Suprapubic skin (tissue), 4 donors: ENCODE results near the gene PPM1A.
A peak's percentile ranks its signal among the peaks of the same experiment; 100 is the strongest.

Experiments used
- POLR2A ChIP-seq, 2 donors: fragments of 450-650 bp; IDR thresholded peaks; one replicate each; pipeline ENCODE4 v1.6.1; 2017; ENCODE audit warnings: antibody characterized with exemption in 2 of 2, mild to moderate bottlenecking in 2 of 2, moderate library complexity in 2 of 2
- POLR2AphosphoS5 ChIP-seq, 3 donors: sonication (generic); formaldehyde crosslinking; IDR thresholded peaks; one replicate each; pipeline ENCODE4 v1.6.1; 2017; ENCODE audit warnings: antibody characterized with exemption in 3 of 3
- TF ChIP-seq, protein P1 (sequence below), 2 donors: fragments of 200-600 bp in 1 of 2; fragments of 450-650 bp in 1 of 2; sonication (generic) in 1 of 2; IDR thresholded peaks; one replicate each; pipeline ENCODE4 v1.5.1; 2016 to 2019; ENCODE audit warnings: antibody characterized with exemption in 2 of 2, mild to moderate bottlenecking in 1 of 2, moderate library complexity in 1 of 2

DNA sequence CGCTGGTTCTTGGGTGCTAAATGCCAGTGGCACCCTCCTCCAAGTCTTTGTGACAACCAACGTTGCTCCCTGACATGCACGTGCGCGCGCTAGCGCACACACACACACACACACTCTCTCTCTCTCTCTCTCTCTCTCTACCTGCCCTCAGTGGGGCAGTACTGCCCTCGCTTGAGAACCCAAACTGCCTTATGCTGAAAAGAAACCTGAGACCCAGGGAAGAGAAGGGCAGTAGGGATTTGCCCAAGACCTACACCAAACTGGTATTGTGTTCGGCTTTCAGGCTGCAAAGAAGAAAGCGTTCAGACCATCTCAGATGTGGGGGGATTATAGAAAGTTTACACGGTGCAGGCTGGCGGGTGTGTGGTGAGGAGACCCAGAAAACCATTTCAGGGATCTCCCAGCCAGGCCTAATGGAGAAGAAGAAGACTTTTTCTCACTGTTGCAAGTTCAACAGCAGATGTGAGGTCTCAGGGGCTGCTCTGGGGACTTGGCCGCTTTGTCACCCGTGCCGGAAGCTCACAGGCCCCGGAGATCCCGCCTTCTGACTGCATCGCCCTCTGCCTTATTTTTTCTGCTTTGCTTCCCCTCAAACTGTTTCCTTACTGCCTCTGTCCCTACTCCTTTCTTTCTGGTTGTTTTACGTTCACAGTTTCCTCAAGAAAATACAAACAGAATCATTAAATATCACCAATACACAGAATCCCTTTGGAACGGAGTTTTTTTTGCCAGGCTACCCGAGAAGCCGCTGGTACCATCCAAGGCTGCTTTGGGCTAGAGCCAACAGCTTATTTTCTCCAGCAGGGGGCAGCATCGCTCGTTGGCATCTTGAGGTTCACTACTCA lies 82.4 kb downstream of the PPM1A start:
- TF ChIP-seq, protein P1, sequence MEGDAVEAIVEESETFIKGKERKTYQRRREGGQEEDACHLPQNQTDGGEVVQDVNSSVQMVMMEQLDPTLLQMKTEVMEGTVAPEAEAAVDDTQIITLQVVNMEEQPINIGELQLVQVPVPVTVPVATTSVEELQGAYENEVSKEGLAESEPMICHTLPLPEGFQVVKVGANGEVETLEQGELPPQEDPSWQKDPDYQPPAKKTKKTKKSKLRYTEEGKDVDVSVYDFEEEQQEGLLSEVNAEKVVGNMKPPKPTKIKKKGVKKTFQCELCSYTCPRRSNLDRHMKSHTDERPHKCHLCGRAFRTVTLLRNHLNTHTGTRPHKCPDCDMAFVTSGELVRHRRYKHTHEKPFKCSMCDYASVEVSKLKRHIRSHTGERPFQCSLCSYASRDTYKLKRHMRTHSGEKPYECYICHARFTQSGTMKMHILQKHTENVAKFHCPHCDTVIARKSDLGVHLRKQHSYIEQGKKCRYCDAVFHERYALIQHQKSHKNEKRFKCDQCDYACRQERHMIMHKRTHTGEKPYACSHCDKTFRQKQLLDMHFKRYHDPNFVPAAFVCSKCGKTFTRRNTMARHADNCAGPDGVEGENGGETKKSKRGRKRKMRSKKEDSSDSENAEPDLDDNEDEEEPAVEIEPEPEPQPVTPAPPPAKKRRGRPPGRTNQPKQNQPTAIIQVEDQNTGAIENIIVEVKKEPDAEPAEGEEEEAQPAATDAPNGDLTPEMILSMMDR (IDR thresholded peaks at IDR 0.05): peak; percentile 24 to 54
- TF ChIP-seq POLR2A (IDR thresholded peaks at IDR 0.05): no peak
- TF ChIP-seq POLR2AphosphoS5 (IDR thresholded peaks at IDR 0.05): no peak
